BLaER1 treated with 17β-estradiol and CSF1 and Interleukin-3, amounts not matched to agents 10 nM and 100 nM (cell line): ENCODE measurements around the gene SLC35G6.

Source experiments
- H3K27ac ChIP-seq, 11 experiments: shearing (Covaris generic); formaldehyde crosslinking; 2 replicates each; pipeline ENCODE4 v1.8.1; 2022
- H3K27me3 ChIP-seq, 11 experiments: shearing (Covaris generic); formaldehyde crosslinking; 2 replicates each; pipeline ENCODE4 v1.8.1; 2022
- H3K36me3 ChIP-seq, 11 experiments: shearing (Covaris generic); formaldehyde crosslinking; 2 replicates each; pipeline ENCODE4 v1.8.1; 2022
- H3K4me1 ChIP-seq, 10 experiments: shearing (Covaris generic); formaldehyde crosslinking; 2 replicates each; pipeline ENCODE4 v1.8.1; 2022
- H3K4me2 ChIP-seq, 11 experiments: shearing (Covaris generic); formaldehyde crosslinking; 2 replicates each; pipeline ENCODE4 v1.8.1; 2022
- H3K4me3 ChIP-seq, 10 experiments: shearing (Covaris generic); formaldehyde crosslinking; 2 replicates each; pipeline ENCODE4 v1.8.1; 2022
- H3K9ac ChIP-seq, 11 experiments: shearing (Covaris generic); formaldehyde crosslinking; 2 replicates each; pipeline ENCODE4 v1.8.1; 2022
- H3K9me3 ChIP-seq, 11 experiments: shearing (Covaris generic); formaldehyde crosslinking; replicated peaks in 1 of 11; 2 replicates each; pipeline ENCODE4 v1.8.1; 2022
- H4K20me1 ChIP-seq, 11 experiments: shearing (Covaris generic); formaldehyde crosslinking; 2 replicates each; pipeline ENCODE4 v1.8.1; 2022
- Cebpa-rat ChIP-seq, 11 experiments: shearing (Covaris generic); IDR thresholded peaks; 2 replicates each; pipeline ENCODE4 v1.8.1; 2022

Gene SLC35G6

GRCh38 chr17:7439462-7440112 lies 41.7 kb upstream of the SLC35G6 start, which contains the start of gene FGF11:
Gene FGF11, plus strand, starts transcription at chr17:7439512. Its CDS starts 109 bp downstream, at chr17:7439621.
- no peaks in the 10 kb centered on the region for H3K9me3 ChIP-seq
- TF ChIP-seq Cebpa-rat (IDR thresholded peaks at IDR 0.05) = no peak
- H3K27ac ChIP-seq = no peak within 1 kb of the TSS
- H3K36me3 ChIP-seq = no peaks in the 10 kb centered on the region
- peaks cover 73 to 80% (median 76%) of the 10 kb centered on the region in 11 experiments for H3K27me3 ChIP-seq
- peaks cover 18 to 66% (median 46%) of the 10 kb centered on the region in 11 experiments; a peak in 21 of 22 replicates for H4K20me1 ChIP-seq
- H3K4me3 ChIP-seq = peak within 1 kb of the TSS; percentile 48 to 79 (median 65)
- H3K9ac ChIP-seq = peak within 1 kb of the TSS; percentile 30 to 82 (median 61); a peak in 21 of 22 replicates
- peak within 1 kb of the TSS; percentile 92 to 99 (median 95) for H3K4me2 ChIP-seq
- H3K4me1 ChIP-seq = peaks cover 46 to 63% (median 57%) of the 10 kb centered on the region in 10 experiments

DNA sequence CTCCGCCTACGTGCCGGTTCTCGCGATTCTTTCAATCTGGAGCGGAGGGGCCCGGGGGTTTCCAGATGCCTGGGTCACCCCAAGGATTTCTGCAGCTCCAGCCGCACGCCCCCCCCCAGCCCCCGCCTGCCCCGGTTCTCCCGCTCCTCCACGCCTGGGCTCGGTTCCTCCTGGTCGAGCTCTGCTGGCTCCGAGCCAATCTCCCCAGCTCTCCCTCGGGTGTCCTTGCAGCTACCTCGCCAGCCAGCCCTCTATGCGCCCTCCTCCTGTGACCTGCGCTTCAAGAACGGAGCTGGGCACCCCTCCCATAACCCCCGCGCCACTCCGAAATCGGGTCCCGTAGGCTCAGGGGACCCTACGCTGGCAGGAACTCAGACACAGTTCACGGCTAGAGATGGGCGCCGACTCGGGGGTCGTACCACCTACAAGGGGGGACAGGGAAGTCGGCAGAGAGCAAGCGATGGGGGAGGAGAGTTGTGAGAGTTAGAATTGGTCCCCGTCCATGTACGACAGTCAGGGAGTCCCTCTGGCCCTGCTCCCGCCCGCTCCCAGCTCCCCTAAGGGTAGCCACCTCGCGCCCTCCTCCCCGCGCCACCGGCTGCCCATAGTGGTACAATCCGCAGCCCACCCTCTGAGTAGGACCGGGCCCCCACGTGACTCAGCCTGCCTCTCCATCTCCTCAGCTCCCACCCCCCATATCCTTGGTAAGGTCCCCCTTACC lies 41.0 kb upstream of the SLC35G6 start:
- Histone ChIP-seq H3K4me3 (peak overlapping the region; percentile 47 to 72 (median 54)), H3K9me3 (no peaks in the 10 kb centered on the region), H3K36me3 (no peaks in the 10 kb centered on the region), H3K4me2 (peak overlapping the region; percentile 81 to 99 (median 89)), H3K27me3 (peaks cover 80 to 86% (median 83%) of the 10 kb centered on the region in 11 experiments), H3K27ac (no peak overlapping the region), H3K9ac (peak overlapping the region; percentile 24 to 66 (median 41); a peak in 15 of 22 replicates), H4K20me1 (peaks cover 18 to 68% (median 46%) of the 10 kb centered on the region in 11 experiments; a peak in 21 of 22 replicates), H3K4me1 (peaks cover 50 to 66% (median 60%) of the 10 kb centered on the region in 10 experiments)
- TF ChIP-seq Cebpa-rat (IDR thresholded peaks at IDR 0.05) = no peak

DNA sequence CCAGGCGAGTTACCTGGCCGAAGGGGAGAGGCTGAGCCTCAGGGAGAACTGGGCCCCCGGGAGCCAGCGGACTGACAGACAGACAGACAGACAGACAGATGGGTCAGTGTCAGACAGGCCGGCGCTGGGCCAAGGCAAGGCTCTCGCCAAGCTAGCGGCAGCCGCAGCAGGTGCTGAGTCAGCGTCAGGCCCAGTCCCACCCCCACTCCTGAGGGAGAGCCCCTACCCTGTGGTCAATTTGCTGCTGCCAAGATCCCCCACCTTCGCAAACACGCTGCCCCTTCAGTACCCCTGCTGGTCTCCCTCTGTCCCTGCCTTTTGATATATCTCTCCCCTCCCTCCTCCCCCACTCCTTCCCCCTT lies 40.4 kb upstream of the SLC35G6 start:
- peaks cover 85 to 92% (median 89%) of the 10 kb centered on the region in 11 experiments for H3K27me3 ChIP-seq
- peaks cover 18 to 71% (median 50%) of the 10 kb centered on the region in 11 experiments; a peak in 21 of 22 replicates for H4K20me1 ChIP-seq
- no peak overlapping the region for H3K27ac ChIP-seq
- H3K4me1 ChIP-seq = peaks cover 56 to 67% (median 64%) of the 10 kb centered on the region in 10 experiments
- no peaks in the 10 kb centered on the region for H3K9me3 ChIP-seq
- peak overlapping the region; percentile 81 to 99 (median 89) for H3K4me2 ChIP-seq
- H3K36me3 ChIP-seq = no peaks in the 10 kb centered on the region
- H3K4me3 ChIP-seq = peak overlapping the region; percentile 47 to 72 (median 54); a peak in 10 of 20 replicates
- TF ChIP-seq Cebpa-rat (IDR thresholded peaks at IDR 0.05) = no peak
- H3K9ac ChIP-seq = peak overlapping the region in 4 of 11 experiments; percentile 31 to 66 (median 50); a peak in 4 of 22 replicates

DNA sequence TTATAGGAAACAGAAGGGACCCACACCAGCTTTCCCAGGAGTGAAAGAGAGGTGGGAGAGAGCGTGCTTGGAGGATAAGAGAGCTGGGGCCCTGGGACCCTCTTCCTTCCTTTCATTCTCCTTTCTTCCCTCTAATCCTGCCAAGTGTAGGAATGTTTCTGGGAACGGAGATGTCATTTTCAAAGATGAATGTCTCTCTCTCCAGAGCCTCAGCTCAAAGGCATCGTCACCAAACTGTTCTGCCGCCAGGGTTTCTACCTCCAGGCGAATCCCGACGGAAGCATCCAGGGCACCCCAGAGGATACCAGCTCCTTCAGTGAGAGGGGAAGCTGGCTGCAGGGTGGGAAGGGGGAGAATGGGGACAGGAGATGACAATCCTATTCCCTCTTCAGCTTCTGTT lies 40.0 kb upstream of the SLC35G6 start:
- no peak for TF ChIP-seq Cebpa-rat (IDR thresholded peaks at IDR 0.05)
- no peak overlapping the region for H3K27ac ChIP-seq
- H3K9ac ChIP-seq = no peak overlapping the region
- H3K9me3 ChIP-seq = no peaks in the 10 kb centered on the region
- peaks cover 90 to 96% (median 93%) of the 10 kb centered on the region in 11 experiments for H3K27me3 ChIP-seq
- peaks cover 55 to 64% (median 60%) of the 10 kb centered on the region in 10 experiments for H3K4me1 ChIP-seq
- no peak overlapping the region for H3K4me3 ChIP-seq
- H3K36me3 ChIP-seq = no peaks in the 10 kb centered on the region
- H3K4me2 ChIP-seq = no peak overlapping the region
- peaks cover 18 to 71% (median 51%) of the 10 kb centered on the region in 11 experiments; a peak in 21 of 22 replicates for H4K20me1 ChIP-seq

GRCh38 chr17:7442142-7442541 lies 39.1 kb upstream of the SLC35G6 start:
- Histone ChIP-seq H3K4me3 (no peak overlapping the region), H3K27ac (no peak overlapping the region), H3K9ac (no peak overlapping the region), H4K20me1 (peaks cover 17 to 66% (median 44%) of the 10 kb centered on the region in 11 experiments; a peak in 21 of 22 replicates), H3K27me3 (peaks cover 98 to 100% (median 100%) of the 10 kb centered on the region in 11 experiments), H3K4me1 (peaks cover 48 to 55% (median 52%) of the 10 kb centered on the region in 10 experiments), H3K4me2 (no peak overlapping the region), H3K36me3 (no peaks in the 10 kb centered on the region), H3K9me3 (no peaks in the 10 kb centered on the region)
- TF ChIP-seq Cebpa-rat (IDR thresholded peaks at IDR 0.05) = no peak

DNA sequence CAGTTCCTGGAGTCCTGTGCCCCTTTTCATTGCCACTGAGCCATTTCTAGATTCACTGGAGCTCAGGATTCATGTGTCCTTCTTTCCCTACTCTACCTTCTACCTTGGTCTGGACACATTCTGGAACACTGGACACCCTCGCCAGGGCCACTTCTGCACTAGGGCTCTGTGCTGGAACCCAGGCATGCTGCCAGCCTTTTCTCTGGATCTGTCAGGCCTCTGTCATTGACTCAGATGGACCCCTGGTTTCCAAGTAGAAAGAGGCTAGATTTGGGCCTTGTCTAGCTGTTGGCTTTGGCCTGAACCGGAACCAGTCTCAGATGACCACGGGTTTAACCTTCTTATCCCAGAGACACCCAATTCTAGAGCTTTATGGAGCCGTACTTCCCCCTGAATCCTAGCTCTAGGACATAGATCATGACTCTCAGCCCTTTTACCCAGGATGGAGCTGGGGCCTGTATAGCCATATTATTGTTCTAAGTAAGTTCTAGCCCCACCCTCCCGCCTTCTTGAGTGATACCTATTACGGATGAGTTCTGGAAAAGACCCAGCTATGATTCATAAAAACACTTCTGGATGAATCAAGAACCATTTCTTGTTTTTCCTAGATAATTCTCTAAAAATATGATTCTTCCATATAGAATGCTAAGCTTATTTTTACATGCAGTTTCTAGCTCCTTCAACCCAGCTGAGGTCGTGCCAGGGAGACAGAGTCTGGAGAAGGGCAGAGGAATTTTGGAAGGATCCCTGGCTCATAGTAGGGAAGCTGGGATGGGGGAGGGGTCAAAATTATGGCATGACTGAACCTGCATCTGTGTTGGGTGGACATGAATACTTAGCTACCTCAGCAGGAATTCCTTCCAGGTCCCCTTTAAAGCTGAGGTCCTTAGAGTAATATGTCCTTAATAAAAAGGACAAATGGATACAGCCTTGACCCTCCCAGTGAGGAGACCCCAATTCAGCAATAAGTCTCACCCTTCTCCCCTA lies 37.5 kb upstream of the SLC35G6 start:
- H3K4me2 ChIP-seq = peak overlapping the region in 8 of 11 experiments; percentile 81 to 92 (median 85); a peak in 13 of 22 replicates
- no peak for TF ChIP-seq Cebpa-rat (IDR thresholded peaks at IDR 0.05)
- no peak overlapping the region for H3K9ac ChIP-seq
- H3K27ac ChIP-seq = no peak overlapping the region
- no peaks in the 10 kb centered on the region for H3K9me3 ChIP-seq
- H4K20me1 ChIP-seq = peaks cover 4 to 49% (median 28%) of the 10 kb centered on the region in 11 experiments; a peak in 20 of 22 replicates
- H3K4me1 ChIP-seq = peaks cover 31 to 38% (median 35%) of the 10 kb centered on the region in 10 experiments
- peaks cover 98 to 100% (median 100%) of the 10 kb centered on the region in 11 experiments for H3K27me3 ChIP-seq
- H3K4me3 ChIP-seq = no peak overlapping the region
- no peaks in the 10 kb centered on the region for H3K36me3 ChIP-seq

GRCh38 chr17:7444682-7445618 lies 36.3 kb upstream of the SLC35G6 start, which contains the start of gene CHRNB1:
Gene CHRNB1, plus strand, starts transcription at chr17:7445061. Its CDS starts 67 bp downstream, at chr17:7445128.
- H3K9ac ChIP-seq = peak within 1 kb of the TSS in 2 of 11 experiments; percentile 44 to 48; a peak in 2 of 22 replicates
- H4K20me1 ChIP-seq = peaks cover 0 to 38% (median 16%) of the 10 kb centered on the region in 11 experiments; a peak in 16 of 22 replicates
- no peak within 1 kb of the TSS for H3K27ac ChIP-seq
- no peak for TF ChIP-seq Cebpa-rat (IDR thresholded peaks at IDR 0.05)
- H3K9me3 ChIP-seq = no peaks in the 10 kb centered on the region
- H3K4me3 ChIP-seq = peak within 1 kb of the TSS; percentile 40 to 64 (median 50); a peak in 19 of 20 replicates
- peaks cover 86 to 95% (median 89%) of the 10 kb centered on the region in 11 experiments for H3K27me3 ChIP-seq
- peak within 1 kb of the TSS; percentile 81 to 96 (median 87) for H3K4me2 ChIP-seq
- no peaks in the 10 kb centered on the region for H3K36me3 ChIP-seq
- peaks cover 20 to 30% (median 25%) of the 10 kb centered on the region in 10 experiments for H3K4me1 ChIP-seq
